ENCODE data around the gene MEIS3. TPM values are rescaled to one million over a fixed set of nuclear protein-coding genes. Genes with fewer than 3 reads are reported as not detected.

MEIS3 gene
- total and polyA plus RNA-seq, 9 of the 15 experiments (the other 6 are each of a cell fraction or from before 2014, with no cell fraction given), result 0.06 to 0.80 (median 0.25) TPM; not detected in 1

DNA sequence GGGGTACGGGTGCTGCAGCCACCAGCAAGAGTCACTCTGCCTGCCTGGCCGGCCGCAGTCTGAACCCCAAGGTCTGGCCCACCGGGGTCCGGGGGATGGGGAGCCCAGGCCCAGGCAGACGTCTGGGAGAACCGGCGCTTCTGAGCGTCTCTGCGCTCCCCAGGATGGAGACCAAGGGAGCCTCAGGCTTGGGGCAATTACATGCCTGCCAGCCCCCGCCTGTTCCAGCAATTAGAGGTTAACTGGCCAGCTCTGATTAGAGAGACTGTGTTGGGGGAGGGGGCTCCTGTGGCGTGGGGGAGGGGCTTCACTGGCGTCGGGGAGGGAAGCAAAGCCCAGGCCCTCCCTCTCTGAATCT is 11.9 kb downstream of the MEIS3 start:
- Histone ChIP-seq H3K36me3 (ENCODE audit: control insufficient read depth, insufficient read depth, low read length) (no peaks in the 10 kb centered on the region), H3K27me3 (ENCODE audit: control insufficient read depth in 2 of 2, insufficient read depth in 2 of 2, low read length in 2 of 2) (peaks cover 27 to 58% of the 10 kb centered on the region in 2 experiments; a peak in 4 of 5 replicates), H2AFZ (ENCODE audit: low read depth, low read length) (no peak overlapping the region), H4K20me1 (replicated peaks; ENCODE audit: control insufficient read depth, insufficient read depth, low read length) (peaks cover 4% of the 10 kb centered on the region), H3K9me3 (replicated peaks; ENCODE audit: control insufficient read depth, insufficient read depth, low read depth, low read length) (no peaks in the 10 kb centered on the region), H3K4me3 (no peak overlapping the region), H3K4me1 (replicated peaks in 1 of 2; ENCODE audit: control insufficient read depth in 2 of 2, insufficient read depth in 2 of 2, low read length in 2 of 2) (peaks cover 0 to 10% of the 10 kb centered on the region in 2 experiments; a peak in 2 of 5 replicates), H3K4me2 (ENCODE audit: insufficient read depth, low read length) (no peak overlapping the region), H3K27ac (ENCODE audit: extremely low read depth, low read depth, low read length) (no peak overlapping the region), H3K79me2 (ENCODE audit: control insufficient read depth, insufficient read depth, low read length) (no peaks in the 10 kb centered on the region), H3K9me1 (ENCODE audit: control insufficient read depth, insufficient read depth, low read length) (peaks cover 4% of the 10 kb centered on the region), H3K9ac (ENCODE audit: insufficient read depth in 1 of 2, low read depth in 2 of 2, low read length in 2 of 2) (no peak overlapping the region)
- CTCF ChIA-PET (ENCODE audit: low intra/inter-chr PET ratio), result no interaction called here
- no peak for DNase-seq (ENCODE audit: extremely low read depth in 1 of 4, low spot score in 3 of 4)
- intact Hi-C loops (cut with micrococcal nuclease), result no loop called here
- FAIRE-seq, result no peak
- WGBS (ENCODE audit: insufficient coverage, low coverage, missing lambda C conversion rate), result 7% methylated on average over 10 of the region's 14 CpGs
- POLR2A ChIA-PET, result no interaction called here
- BruUV-seq (replicated peaks), result no TSS peak
- in situ Hi-C loops (cut with MboI), result no loop called here
- ATAC-seq, result peak; percentile 53
- no peak for TF ChIP-seq ZNF280A (IDR thresholded peaks at IDR 0.05; ENCODE audit: low read depth, partially characterized antibody)
- 0 out of 4 replicates have a peak, but pooled peaks of 1 of the 2 experiments have one; percentile 7 for TF ChIP-seq MAZ (CRISPR knock-in tag; conservative IDR thresholded peaks at IDR 0.05 in 1 of 2, IDR thresholded peaks at IDR 0.05 in 1 of 2)
- TF ChIP-seq CXXC5 (CRISPR knock-in tag; IDR thresholded peaks at IDR 0.05), result 0 out of 2 replicates have a peak, but pooled peaks have one; percentile 2
- no peak for TF ChIP-seq REST (IDR thresholded peaks at IDR 0.05; ENCODE audit: borderline replicate concordance)
- TF ChIP-seq REST (CRISPR knock-in tag; IDR thresholded peaks at IDR 0.05; ENCODE audit: low read depth), result peak; percentile 15
- 0 out of 2 replicates have a peak, but pooled peaks have one; percentile 1 for TF ChIP-seq ETS1 (conservative IDR thresholded peaks at IDR 0.05; ENCODE audit: control insufficient read depth, low read depth, low read length)
- TF ChIP-seq NR4A1 (CRISPR knock-in tag; IDR thresholded peaks at IDR 0.05), result no peak
- no peak for TF ChIP-seq NR4A1 (tag; IDR thresholded peaks at IDR 0.05)
- TF ChIP-seq ZNF395 (CRISPR knock-in tag; IDR thresholded peaks at IDR 0.05), result 0 out of 2 replicates have a peak, but pooled peaks have one; percentile 13
- peak; percentile 30 for TF ChIP-seq EHMT2 (IDR thresholded peaks at IDR 0.05)
